ENCODE measurements around the gene CARMIL1.
"Not testable (repeated sequence)": the region's sequence is repeated elsewhere in the genome, so short reads cannot be mapped to it uniquely, and the experiment has no call there.

The CARMIL1 gene

DNA sequence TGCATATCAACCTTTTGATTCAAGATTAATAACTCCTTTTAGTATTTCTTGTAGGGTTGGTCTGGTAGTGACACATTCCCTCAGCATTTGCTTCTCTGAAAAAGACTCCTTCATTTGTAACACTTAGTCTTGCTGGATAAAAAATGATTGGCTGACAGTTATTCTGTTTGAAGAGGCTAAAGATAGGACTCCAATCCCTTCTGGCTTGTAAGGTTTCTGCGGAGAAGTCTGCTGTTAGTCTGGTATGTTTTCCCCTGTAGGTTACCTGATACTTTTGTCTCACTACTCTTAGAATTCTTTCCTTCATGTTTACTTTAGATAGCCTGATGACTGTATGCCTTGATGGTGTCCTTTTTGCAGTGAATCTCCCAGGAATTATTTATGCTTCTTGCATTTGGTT, 96.0 kb downstream of the CARMIL1 start:
- DNase-seq = no peak

DNA sequence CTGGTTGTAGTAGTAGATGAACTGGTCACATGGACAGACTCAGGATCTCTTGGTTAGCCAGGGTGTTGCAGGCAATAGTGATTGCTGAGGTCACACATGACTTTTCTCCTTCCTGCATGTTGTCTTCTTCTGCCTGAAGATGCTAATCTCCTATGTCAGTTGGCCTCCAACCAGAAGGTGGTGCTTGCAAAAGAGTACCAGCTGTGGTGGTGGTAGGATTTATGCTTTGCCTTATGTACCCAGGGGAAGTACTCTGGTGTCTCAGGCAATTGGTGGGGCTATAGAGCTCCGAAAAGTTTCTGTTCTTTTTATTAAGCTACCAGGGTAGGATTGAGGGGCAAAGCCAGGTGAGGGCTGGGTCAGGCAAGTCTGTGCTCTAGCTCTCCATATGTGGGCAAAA, 98.5 kb downstream of the CARMIL1 start:
- DNase-seq = no peak

DNA sequence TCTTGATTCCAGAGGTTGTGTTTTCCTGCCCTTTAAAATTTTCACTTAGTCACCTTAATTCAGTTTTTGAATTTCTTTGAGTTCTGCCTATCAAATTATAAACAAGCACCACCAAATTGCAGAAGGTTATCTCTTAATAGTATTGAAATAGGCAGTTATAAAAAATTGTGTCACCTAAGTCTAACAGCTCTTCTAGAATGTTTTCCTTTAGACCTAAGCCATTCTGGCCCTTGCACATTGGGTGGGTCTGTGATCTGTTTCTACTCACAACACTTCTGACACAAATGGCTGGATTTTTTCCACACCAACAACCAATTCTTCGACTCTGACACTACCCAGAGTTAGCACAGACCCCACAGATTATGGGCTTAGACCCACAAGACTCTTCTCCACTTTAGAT, 101.9 kb downstream of the CARMIL1 start:
- DNase-seq = no peak

DNA sequence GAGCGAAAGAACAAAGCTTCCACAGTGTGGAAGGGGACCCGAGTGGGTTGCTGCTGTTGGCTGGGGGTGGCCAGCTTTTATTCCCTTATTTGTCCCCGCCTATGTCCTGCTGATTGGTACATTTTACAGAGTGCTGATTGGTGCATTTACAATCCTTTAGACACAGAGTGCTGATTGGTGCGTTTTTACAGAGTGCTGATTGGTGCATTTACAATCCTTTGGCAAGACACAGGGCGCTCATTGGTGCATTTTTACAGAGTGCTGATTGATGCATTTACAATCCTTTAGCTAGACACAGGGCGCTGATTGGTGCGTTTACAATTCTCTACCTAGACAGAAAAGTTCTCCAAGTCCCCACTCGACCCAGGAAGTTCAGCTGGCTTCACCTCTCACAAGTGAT, 103.3 kb downstream of the CARMIL1 start:
- not testable (repeated sequence) for DNase-seq

DNA sequence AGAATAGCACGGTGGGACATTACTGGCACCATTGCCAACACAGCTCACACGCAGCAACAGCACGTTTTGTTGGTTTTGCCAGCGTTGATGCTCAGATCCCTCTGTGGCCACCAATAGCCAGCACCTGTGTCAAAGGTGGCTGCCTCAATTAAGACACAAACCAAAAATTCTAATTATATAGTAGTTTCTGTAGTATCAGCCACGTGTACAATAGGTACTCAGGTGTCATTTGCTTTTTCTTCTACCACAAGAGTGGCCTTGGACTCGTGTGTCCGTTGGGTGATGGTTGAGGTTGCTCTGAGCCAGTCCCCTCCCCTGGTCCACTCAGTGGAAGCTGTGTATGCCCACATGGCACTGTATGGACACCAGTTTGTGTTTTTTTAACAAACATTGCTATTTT, 105.1 kb downstream of the CARMIL1 start:
- no peak for DNase-seq

DNA sequence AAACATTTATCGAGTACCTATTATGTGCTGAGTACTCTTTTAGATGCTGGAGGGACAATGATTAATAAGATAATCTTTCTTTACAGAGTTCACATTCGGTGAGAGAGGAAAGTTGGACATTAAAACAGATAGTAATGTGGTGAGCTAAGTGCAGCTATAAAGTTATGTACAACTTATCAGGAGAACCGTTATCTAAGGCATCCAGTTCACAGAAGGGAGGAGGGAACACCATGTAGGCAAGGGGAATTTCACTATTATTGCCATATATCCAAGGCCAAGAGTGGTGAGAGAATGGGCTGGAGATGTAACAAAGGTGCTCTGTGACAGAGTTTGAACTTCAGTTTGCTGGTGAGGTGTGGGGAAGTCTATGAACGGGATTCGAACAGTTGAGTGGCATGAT, 105.8 kb downstream of the CARMIL1 start:
- DNase-seq = no peak

DNA sequence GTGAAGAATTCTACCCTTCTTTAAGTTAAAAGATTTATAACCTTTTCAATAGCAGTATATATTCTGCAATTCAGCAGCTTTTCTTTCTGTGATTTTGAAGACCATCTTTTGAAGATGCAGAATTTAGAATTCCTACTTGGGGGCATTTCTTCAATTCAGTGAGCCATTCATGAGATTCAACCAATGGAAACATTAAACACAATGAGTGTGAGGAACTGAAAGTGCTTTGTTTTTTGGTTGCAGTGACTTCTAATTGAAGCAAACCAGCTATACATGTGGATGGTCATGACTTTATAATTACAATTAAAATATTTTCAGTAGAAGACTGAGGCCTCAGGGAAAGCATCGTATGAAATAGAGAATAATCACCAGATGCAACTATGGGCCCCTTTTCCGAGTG, 108.3 kb downstream of the CARMIL1 start:
- no peak for DNase-seq

DNA sequence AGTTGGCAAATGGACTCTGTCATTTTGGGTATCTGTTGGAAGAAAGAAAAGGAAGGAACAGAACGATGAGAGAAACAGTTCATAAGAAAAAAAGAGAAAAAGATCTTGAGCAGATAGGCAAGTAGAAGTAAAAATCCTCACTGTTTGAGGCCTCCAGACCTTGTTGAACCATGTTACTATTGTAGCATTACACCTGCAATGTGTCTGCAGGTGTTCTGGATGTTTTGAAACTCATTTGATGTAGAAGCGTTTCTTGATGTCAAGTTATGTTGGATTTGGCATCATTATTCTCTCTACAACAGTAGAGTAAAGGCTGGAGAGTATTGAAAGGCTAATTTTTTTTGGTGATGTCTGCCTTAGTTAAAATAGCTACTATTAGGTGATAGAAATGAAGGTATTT, 108.7 kb downstream of the CARMIL1 start:
- DNase-seq = no peak

DNA sequence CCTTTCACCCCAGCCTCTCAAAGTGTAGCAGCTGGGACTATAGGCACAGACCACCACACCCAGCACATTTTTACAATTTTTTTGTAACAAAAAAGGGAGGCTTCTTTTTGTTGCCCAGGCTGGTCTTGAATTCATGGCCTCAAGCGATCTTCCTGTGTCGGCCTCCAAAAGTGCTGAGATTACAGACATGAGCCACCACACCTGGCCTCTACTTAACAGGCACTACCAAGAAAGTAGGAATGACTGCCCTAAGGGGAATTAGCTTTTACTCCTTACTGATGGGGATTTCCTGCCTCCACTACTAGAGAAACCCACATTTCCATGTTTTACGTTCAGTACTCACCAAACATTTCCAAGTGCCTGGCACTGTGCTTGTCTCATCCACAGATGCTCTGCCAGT, 109.6 kb downstream of the CARMIL1 start:
- no peak for DNase-seq

DNA sequence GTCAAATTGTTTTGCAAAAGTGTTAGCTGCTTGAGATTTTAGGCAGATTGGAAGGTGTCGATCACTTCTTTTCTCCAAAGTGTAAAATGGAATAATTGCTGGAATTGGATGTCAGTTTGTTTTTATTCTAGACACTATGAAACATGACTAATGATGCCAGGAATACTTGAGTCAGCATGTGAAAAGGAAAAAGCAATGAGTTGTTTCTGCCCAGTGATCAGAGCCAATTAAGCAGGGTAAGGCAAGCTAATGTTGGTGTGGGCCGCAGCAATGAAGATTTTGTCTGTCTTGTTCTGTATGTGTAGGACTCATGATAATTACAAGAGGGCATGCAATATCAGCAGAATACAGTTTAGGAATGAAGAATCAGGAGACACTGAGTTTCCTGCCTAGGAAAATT, 110.3 kb downstream of the CARMIL1 start:
- DNase-seq = no peak

DNA sequence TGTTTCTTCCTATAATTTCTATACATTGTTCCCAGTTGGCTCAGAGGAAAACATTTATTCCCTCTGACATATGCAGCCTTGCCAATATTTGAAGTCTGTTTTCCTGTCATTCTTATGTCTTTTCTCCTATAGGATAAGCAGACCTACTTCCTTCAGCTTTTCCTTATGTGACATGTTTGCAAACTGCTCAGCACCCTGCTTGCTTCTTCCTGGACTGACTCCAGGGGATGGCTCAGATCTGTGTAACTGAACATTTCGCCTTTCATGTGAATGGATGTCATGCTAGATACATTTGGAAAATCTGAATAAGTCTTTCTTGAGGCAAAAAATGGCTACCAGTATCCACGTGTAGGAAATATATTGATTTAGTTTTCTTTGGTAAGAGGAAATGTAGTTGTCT, 113.2 kb downstream of the CARMIL1 start:
- DNase-seq = no peak

DNA sequence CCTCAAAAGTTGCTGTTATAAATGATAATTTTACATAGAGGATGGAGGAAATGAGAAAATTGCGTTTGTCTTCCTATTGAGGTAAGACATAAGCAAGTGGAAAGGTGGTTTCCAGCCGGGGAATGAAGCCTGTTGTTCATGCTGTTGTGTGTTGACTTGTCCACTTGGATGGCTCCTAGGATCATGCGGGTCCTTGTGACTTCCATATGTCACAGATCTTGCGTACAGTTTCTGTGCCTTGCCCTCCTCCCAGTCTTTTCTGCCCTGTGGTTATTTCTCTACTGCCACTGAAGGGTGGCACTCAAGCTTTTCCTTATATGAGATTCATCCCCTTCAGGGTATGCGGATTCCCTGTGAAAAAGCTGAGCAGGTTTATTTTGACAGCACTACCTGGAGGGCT, 116.6 kb downstream of the CARMIL1 start:
- no peak for DNase-seq

DNA sequence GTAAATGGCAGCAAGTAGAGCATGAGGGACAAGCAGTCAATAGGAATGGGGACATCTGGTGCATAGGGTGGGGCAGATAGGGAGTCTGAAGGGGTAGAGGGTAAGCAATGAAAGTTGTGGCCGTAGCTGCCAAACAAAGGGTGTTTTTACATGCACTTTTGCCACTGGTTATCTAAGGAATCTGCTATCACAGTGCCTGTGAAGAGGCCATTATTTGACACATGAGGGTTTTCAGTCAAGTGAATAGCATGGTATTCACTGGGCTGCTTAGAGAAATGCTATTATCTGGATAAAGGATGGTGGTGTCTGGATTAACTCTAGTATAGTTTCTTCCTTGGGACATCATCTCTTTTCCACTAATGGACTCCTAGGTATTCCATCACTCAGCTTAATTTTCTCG, 118.2 kb downstream of the CARMIL1 start:
- no peak for DNase-seq

DNA sequence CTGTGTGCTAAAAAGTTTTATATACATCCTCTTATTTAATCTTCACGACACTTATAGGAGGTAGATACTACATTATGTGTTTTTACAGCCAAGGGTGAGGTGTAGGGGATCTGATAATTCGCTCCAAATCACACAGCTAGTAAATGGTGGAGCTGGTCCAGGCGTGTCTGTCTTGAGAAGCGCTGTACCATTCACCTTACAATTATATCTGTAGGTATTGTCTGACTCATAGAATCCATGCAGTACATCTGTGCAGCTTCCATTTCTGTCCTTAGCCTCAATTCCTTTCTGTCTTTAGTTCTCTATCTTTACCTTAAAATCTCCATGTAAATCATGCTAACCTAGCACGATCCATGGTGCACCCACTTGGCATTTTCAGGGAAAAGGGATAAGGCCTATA, 120.7 kb downstream of the CARMIL1 start:
- DNase-seq = no peak

DNA sequence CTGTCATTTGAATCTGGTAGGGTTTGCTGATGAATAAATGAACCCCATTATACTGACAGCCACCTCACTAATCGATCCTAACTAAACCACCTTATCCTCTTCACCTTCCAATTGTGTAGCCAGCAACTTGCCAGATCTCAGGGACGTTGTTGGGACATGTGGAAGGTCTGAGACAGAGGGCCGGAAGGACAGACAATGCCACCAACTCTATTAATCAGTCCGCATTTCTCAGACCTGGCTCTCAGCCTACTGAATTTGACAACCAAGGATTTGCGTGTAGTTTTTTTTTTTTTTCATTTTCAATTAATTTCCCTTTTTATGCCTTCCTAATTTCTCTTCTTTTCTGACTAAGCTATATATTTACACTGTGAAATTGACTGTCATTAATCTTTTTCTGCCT, 122.5 kb downstream of the CARMIL1 start:
- no peak for DNase-seq

DNA sequence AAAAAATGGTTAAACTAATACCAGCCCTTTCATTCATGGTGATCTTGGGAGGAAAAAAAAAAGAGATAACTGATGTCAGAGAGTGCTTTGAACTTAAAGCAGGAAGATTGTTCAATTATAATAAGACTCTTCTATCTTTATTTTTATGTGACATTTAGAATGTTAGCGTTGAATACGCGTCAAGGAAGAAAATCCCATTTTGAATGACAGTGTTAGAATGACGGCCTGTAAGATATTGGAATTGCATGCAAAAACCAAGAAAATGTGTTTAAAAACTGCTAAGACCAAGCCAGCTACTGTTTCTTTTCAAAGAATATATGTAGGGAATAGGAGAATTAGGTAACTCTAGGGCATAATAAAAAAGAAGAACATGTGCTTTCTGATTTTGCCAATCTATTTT, 123.0 kb downstream of the CARMIL1 start:
- DNase-seq = no peak

DNA sequence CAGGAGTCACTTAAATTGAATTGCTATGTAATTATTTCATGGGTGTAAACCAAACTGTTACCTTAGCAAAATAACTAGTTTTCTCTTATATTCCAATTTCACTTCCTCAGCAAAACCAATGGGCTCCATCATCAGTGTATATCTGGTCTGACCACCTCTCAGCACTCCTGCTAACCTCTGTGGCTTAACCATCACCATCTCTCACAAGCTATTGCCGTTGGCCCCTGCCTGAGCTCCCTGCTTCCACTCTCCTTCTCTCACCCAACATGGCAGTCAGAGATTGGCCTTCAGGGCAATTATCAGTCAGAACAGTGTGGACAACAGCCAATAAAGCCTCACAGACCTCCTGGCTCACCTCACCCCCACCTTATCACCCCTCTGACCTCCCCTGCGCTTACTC, 124.0 kb downstream of the CARMIL1 start:
- DNase-seq = no peak

DNA sequence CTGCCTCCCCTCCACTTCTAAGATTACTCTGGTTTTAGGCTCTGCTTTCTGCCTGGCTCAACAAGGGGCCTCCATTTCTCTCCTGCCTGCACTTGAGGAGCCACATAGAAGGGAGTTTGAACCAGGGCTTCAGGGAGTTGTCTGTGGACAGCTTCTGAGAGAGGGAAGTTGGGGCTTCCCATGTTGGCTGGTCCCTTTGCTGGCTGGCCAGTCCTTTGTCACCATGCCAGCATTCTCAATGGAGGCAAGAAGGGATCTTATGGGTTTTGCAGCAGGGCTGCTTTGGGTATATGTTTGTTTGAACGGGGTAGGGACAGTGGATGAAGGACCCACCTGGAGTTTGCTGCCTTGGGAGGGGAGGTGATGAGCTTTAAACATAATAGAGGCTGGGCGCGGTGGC, 124.9 kb downstream of the CARMIL1 start:
- no peak for DNase-seq

DNA sequence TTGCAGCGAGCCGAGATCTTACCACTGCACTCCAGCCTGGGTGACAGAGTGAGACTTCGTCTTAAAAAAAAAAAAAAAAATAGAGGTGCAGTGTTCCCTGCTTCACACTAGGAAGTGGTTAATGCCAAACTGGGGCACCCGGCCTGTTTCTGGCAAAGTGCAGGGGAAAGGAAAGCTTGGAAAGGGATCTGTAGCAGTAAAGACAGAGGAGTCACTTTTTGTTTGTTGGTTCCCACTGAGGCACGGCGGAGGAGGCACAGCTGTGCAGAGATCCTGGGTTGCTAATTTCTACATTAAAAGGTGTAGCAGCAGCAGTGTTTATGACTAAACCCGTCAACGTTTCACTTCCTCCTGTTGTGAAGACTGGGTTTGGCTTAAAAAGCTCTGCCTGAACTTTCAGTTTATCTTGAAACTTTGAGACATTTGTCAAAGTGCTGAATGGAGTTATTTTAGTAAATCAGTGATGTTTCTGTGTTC, 125.6 kb downstream of the CARMIL1 start:
- DNase-seq = peak; percentile 36

DNA sequence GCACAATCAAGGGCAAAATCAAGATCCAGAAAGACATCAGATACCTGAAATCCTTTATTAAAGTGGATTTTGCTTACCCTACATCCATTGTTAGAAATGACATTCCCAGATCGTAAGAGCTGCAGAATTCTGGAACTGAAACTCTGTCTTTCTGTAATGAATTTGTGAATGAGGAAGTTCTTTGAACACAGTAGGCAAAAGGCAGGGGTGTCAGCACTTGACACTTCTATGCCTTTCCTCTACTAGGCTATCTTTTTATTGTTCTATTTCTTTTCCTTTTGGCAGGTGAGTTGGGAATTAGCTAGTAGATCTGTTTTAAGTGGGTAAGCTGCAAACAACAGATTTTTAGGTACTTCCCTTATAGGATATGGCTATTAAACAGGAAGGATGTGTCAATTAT, 126.3 kb downstream of the CARMIL1 start:
- DNase-seq = no peak

DNA sequence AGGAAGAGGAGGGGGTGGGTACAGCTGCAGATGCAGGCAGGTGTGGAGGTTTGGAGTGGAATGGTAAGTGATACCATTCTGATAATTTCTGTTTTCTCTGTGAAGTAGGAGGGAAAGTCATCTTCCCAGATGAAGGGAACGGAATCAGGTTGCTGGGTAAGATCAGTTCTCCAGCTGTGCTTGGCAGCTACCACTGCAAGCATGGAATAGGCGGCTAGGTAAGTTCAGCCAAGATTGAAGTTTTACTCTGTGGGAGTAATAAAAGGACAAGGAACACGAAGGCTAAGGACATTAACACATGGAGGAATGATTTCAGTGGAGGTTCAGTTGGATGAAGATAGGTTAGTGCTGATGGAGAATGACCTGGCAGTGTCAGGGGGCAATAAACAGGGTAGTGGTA, 128.3 kb downstream of the CARMIL1 start:
- no peak for DNase-seq

DNA sequence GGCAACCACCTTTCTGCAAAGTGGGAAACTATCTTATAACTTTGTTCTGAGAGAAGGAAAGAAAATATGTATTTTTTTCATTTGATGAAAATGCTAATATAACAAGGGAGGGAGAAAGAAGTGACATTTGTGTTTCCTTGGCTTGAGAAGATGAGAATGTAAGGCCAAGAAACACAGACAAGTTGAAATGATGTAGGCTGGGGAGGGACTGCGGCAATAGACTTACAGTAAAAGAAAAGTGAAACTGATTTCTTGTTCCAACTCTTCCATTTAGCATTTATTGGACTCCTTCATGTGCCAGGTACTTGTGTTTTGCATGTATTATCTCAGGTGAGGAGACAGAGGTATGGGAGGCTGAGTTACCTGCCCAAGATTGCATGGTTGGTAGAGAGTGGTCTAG, 130.9 kb downstream of the CARMIL1 start:
- no peak for DNase-seq

DNA sequence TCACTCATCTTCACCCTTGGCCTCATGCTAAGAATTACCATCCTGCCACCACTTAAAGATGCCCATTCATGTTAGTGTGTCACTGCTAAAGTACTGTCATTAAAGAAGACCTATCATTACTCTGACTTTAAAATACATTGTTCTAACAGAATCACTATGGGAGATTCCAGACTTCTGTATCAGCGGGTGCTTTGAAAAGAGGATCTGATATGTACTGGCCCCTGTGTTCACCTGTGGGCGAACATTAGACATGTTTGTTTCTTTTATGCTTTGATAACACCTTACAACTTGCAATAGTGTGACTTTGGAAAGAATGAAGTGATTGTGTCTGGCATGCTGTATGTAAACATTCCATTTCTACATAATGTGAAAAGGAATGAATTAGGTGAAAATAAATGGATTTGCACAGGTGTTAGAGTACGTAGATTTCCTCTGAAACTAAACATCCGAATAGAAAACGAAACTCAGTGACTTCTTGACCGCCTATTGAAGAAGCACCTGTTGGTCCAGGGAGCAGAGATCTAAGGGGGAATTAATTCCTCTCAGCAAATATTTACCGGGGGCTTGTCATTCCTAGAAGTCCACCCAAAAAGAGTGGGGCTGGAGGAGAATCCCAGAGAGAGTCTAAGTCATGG, 132.3 kb downstream of the CARMIL1 start:
- DNase-seq = no peak

DNA sequence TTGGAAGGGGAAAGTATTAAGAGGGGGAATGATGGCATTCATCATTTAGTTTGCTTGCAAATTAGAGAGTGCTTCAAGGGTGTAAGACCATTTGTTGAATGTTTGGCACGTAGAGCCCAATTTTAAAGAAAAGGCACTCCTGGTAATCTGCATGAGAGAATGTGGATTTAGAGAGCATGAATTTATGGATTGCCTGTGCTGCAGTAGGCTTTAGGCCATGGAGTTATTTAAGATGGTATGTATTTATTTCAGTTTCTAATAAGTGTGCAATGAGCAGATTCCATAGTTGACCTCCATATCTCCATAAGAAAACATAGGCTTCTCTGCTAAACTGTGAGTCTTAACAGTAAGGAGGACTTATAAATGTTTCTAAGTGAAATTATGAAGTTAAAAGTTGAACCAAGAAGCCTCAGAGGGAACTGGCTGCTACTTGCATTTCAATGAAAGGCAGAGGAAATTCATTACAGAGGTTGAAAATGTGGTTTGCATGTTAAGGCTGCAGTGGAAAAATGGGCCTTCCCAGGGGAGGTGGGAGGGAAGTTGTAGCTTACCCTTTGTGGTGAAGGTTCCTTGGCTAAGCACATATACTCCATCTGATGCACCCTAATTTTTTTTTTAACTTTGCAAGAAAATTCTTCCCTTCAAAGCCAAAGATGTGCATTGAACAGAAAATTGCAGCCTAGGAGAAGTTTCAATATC, 134.2 kb downstream of the CARMIL1 start:
- no peak for DNase-seq

DNA sequence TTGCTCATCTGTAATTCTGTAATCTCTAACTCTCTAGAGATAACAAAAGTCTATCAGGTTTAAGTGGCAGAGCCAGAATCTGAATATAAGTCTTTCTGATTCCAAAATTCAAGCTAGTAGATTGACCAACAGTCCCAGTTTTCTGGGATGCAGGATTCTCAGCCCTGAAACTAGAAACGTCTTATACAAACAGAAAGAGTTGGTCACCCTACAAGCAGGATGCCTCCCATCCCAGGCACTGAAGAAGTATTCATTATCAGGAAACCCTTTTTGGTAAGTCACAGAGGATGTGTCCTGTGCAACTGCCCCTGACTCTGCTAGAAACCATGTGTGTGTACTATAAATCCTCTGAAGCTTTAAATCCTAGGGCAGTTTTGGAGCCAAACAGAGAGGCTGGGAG, 135.0 kb downstream of the CARMIL1 start:
- DNase-seq = no peak
